HepG2 (cell line): ENCODE results near the gene ZNF184. TPM values are rescaled to one million over a fixed set of nuclear protein-coding genes. Genes with fewer than 3 reads are reported as not detected.

Experiments used
- CCDC6 ChIP-seq: sonication (generic); formaldehyde crosslinking; IDR thresholded peaks from 2 replicates; pipeline ENCODE4 v1.8.1; 2022; ENCODE audit warnings: mild to moderate bottlenecking, missing genetic modification reagents, moderate library complexity
- FOXM1 ChIP-seq: sonication (generic); formaldehyde crosslinking; IDR thresholded peaks from 2 replicates; pipeline ENCODE4 v1.5.0; 2020; ENCODE audit warnings: missing genetic modification reagents
- HOXA5 ChIP-seq: sonication (generic); formaldehyde crosslinking; IDR thresholded peaks from 2 replicates; pipeline ENCODE4 v1.4.0; 2020; ENCODE audit warnings: missing genetic modification reagents
- YY1 ChIP-seq: IDR thresholded peaks from 2 replicates; pipeline ENCODE4 v1.6.1; 2011; ENCODE audit warnings: low read length, low read depth, moderate library complexity, mild to moderate bottlenecking; ENCODE audit not compliant: insufficient read depth, insufficient replicate concordance
- polyA plus RNA-seq, 8 experiments: library from polyadenylated mRNA; depleted of rRNA in 3 of 8; stranded (reverse) in 7 of 8; unstranded in 1 of 8; fragments of >200 nt; fragmentation: Illumina TruSeq in 4 of 8; extraction: Trizol in 4 of 8; gene quantifications; 2 replicates each; pipeline versions ENCODE4 v1.2.1 to v1.2.3, GENCODE V29; 2011 to 2016; ENCODE audit warnings: low read depth in 4 of 8, missing spikeins in 1 of 8, mixed read lengths in 1 of 8; ENCODE audit not compliant: insufficient read depth in 1 of 8
- total RNA-seq, 5 experiments: library from RNA; depleted of rRNA; stranded (reverse); fragments of >200 nt; fragmentation: Illumina TruSeq; extraction: Trizol; gene quantifications; 2 replicates each; pipeline ENCODE4 v1.2.3, GENCODE V29; 2016; ENCODE audit warnings: low read depth in 1 of 5
- TF ChIP-seq, protein P1 (sequence below): IDR thresholded peaks from 2 replicates; pipeline ENCODE4 v1.6.1; 2012; ENCODE audit warnings: low read length, improper control_type of control experiment
- TF ChIP-seq, protein P2 (sequence below), 2 experiments: fragments of 450-650 bp in 1 of 2; sonication (generic) in 1 of 2; formaldehyde crosslinking in 1 of 2; IDR thresholded peaks; 2 replicates each; pipeline versions ENCODE4 v1.6.1 to v1.8.0; 2016 to 2022; ENCODE audit warnings: antibody characterized with exemption in 1 of 2, mild to moderate bottlenecking in 1 of 2, missing genetic modification reagents in 1 of 2

Gene ZNF184
- total and polyA plus RNA-seq, 2 of the 13 experiments (the other 11 are each of a cell fraction or from before 2014, with no cell fraction given), result 2.1 to 10.1 TPM

DNA sequence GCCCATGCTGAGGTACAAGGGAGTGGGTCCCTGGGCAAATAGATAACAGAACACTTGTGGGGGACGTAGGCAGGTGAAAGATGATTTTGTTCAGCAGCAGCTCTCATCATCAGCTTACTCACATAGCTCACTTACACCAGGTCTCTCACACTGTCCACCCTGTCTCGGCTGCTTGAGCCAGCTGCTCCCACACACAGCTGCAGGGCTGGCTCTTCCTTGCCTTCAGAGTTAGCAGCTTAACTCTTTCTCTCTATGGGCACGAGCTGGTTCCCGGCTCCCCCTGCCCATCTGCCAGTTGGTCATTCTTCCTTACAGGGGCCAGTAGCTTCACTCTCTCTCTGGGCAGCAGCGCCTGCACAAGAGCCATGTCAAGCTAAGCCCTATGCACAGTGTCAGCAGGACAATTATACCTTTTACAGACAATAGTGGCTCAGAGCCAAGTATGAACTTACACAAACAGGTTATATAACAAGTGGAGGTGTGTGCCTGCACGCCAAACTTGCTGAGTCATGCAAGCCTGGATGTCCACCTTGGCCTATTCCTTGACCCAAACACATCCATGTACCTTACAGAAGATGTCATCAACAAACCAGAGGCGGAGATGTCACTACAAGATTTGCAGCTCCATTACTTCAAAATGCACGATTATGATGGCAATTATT lies 65.6 kb downstream of the ZNF184 start (continued):
- TF ChIP-seq, protein P1, sequence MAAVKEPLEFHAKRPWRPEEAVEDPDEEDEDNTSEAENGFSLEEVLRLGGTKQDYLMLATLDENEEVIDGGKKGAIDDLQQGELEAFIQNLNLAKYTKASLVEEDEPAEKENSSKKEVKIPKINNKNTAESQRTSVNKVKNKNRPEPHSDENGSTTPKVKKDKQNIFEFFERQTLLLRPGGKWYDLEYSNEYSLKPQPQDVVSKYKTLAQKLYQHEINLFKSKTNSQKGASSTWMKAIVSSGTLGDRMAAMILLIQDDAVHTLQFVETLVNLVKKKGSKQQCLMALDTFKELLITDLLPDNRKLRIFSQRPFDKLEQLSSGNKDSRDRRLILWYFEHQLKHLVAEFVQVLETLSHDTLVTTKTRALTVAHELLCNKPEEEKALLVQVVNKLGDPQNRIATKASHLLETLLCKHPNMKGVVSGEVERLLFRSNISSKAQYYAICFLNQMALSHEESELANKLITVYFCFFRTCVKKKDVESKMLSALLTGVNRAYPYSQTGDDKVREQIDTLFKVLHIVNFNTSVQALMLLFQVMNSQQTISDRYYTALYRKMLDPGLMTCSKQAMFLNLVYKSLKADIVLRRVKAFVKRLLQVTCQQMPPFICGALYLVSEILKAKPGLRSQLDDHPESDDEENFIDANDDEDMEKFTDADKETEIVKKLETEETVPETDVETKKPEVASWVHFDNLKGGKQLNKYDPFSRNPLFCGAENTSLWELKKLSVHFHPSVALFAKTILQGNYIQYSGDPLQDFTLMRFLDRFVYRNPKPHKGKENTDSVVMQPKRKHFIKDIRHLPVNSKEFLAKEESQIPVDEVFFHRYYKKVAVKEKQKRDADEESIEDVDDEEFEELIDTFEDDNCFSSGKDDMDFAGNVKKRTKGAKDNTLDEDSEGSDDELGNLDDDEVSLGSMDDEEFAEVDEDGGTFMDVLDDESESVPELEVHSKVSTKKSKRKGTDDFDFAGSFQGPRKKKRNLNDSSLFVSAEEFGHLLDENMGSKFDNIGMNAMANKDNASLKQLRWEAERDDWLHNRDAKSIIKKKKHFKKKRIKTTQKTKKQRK, result no peak
- TF ChIP-seq YY1 (no peak), CCDC6 (CRISPR knock-in tag) (no peak), HOXA5 (CRISPR knock-in tag) (no peak), FOXM1 (no peak)
- TF ChIP-seq, protein P2, sequence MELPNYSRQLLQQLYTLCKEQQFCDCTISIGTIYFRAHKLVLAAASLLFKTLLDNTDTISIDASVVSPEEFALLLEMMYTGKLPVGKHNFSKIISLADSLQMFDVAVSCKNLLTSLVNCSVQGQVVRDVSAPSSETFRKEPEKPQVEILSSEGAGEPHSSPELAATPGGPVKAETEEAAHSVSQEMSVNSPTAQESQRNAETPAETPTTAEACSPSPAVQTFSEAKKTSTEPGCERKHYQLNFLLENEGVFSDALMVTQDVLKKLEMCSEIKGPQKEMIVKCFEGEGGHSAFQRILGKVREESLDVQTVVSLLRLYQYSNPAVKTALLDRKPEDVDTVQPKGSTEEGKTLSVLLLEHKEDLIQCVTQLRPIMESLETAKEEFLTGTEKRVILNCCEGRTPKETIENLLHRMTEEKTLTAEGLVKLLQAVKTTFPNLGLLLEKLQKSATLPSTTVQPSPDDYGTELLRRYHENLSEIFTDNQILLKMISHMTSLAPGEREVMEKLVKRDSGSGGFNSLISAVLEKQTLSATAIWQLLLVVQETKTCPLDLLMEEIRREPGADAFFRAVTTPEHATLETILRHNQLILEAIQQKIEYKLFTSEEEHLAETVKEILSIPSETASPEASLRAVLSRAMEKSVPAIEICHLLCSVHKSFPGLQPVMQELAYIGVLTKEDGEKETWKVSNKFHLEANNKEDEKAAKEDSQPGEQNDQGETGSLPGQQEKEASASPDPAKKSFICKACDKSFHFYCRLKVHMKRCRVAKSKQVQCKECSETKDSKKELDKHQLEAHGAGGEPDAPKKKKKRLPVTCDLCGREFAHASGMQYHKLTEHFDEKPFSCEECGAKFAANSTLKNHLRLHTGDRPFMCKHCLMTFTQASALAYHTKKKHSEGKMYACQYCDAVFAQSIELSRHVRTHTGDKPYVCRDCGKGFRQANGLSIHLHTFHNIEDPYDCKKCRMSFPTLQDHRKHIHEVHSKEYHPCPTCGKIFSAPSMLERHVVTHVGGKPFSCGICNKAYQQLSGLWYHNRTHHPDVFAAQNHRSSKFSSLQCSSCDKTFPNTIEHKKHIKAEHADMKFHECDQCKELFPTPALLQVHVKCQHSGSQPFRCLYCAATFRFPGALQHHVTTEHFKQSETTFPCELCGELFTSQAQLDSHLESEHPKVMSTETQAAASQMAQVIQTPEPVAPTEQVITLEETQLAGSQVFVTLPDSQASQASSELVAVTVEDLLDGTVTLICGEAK (IDR thresholded peaks at IDR 0.05), result no peak
- TF ChIP-seq, protein P2 (CRISPR knock-in tag; IDR thresholded peaks at IDR 0.05), result no peak
- TF ChIP-seq, all 625 proteins: peak for 11
